ENCODE results near the gene MATCAP1. TPM values are rescaled to one million over a fixed set of nuclear protein-coding genes. Genes with fewer than 3 reads are reported as not detected.
A peak's percentile ranks its signal among the peaks of the same experiment; 100 is the strongest.

MATCAP1 gene
- total RNA-seq, 5 donors from 2014 or later (not counting 1 experiment from before 2014, with no cell fraction given): 11.3 to 16.5 (median 14.8) TPM

DNA sequence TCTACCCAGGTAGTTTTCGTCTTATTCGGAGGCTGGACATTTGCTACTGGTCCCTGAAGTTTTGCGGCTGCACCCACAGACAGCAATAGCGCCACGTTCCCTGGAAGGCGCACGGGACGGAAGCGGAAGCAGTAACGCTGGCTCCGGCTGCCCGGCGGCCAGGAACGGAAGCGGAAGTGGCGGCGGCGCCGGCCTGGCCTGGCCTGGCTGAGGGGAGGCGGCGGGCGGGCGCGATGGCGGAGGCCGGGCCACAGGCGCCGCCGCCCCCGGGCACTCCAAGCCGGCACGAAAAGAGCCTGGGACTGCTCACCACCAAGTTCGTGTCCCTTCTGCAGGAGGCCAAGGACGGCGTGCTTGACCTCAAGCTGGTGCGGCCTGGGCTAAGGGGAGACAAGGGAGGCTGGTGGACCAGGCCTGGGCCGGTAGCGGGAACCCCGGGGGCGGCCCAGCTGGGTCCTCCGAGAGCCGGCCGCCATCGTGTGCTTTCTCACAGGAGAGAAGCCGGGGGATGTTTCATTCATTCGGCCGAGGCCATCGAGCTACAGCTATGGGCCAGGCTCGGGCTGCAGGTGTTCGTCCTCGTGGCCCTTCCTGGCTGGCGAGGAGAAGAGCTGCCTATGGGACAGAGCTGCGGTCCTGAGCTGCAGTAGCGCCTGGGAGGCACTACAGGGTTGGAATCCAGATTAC is 8.4 kb upstream of the MATCAP1 start, which contains the start of gene E2F4:
E2F4 (plus strand) TSS at position 161 of the 687 bp plus-strand sequence; CDS start at position 234, 73 bp downstream.
- peak; percentile 90 to 98 (median 97) for ATAC-seq (replicated peaks in 1 of 4)
- H3K4me3 Mint-ChIP-seq: peak within 1 kb of the TSS; percentile 78 to 91 (median 87)
- CTCF ChIA-PET: interaction anchor here in 1 of 2 donors (0.7 kb wide), 1 partner anchor 289 kb away, joined by 3 read pairs; the partner anchor contains the start of gene ATP6V0D1
- H3K4me1 ChIP-seq (ENCODE audit: control insufficient read depth in 1 of 2, extremely low read depth in 1 of 2, insufficient read depth in 2 of 2, low read length in 2 of 2): peaks cover 5 to 52% of the 10 kb centered on the region in 2 experiments
- H3K27me3 Mint-ChIP-seq: no peaks in the 10 kb centered on the region
- peak; percentile 68 to 93 (median 81) for DNase-seq
- POLR2A ChIA-PET: no interaction called here
- H3K36me3 Mint-ChIP-seq: peaks cover 18% of the 10 kb centered on the region
- peaks cover 8 to 35% of the 10 kb centered on the region in 2 donors for H3K36me3 ChIP-seq (ENCODE audit: control insufficient read depth in 2 of 2, extremely low read depth in 1 of 2, insufficient read depth in 1 of 2, low read length in 1 of 2)
- peak within 1 kb of the TSS; percentile 74 for H3K27ac ChIP-seq (ENCODE audit: low read length)
- peak within 1 kb of the TSS; percentile 88 to 98 for H3K4me3 ChIP-seq (ENCODE audit: control insufficient read depth in 1 of 2, extremely low read depth in 1 of 2, low read length in 1 of 2)
- H3K9me3 Mint-ChIP-seq: no peaks in the 10 kb centered on the region
- peaks cover 0 to 18% of the 10 kb centered on the region in 2 experiments for H3K27me3 ChIP-seq (replicated peaks in 1 of 2; ENCODE audit: control insufficient read depth in 2 of 2, extremely low read depth in 1 of 2, insufficient read depth in 2 of 2, low read length in 1 of 2)
- WGBS (ENCODE audit: insufficient coverage): under 1% methylated on average over 54 of the region's 54 CpGs
- H3K4me1 Mint-ChIP-seq: peaks cover 42 to 53% (median 43%) of the 10 kb centered on the region in 3 donors
- peak within 1 kb of the TSS; percentile 79 to 81 for H3K27ac Mint-ChIP-seq
- no peaks in the 10 kb centered on the region for H3K9me3 ChIP-seq

- Histone ChIP-seq H3K27ac (ENCODE audit: low read length) (peak overlapping the region; percentile 11), H3K4me1 (ENCODE audit: control insufficient read depth in 1 of 2, extremely low read depth in 1 of 2, insufficient read depth in 2 of 2, low read length in 2 of 2) (peaks cover 5 to 47% of the 10 kb centered on the region in 2 experiments), H3K4me3 (ENCODE audit: control insufficient read depth in 1 of 2, extremely low read depth in 1 of 2, low read length in 1 of 2) (peak overlapping the region; percentile 88 to 98), H3K9me3 (no peaks in the 10 kb centered on the region), H3K36me3 (ENCODE audit: control insufficient read depth in 2 of 2, extremely low read depth in 1 of 2, insufficient read depth in 1 of 2, low read length in 1 of 2) (peaks cover 8 to 29% of the 10 kb centered on the region in 2 donors), H3K27me3 (replicated peaks in 1 of 2; ENCODE audit: control insufficient read depth in 2 of 2, extremely low read depth in 1 of 2, insufficient read depth in 2 of 2, low read length in 1 of 2) (peaks cover 0 to 24% of the 10 kb centered on the region in 2 experiments)
- no peak for DNase-seq
- ChIA-PET POLR2A (no interaction called here), CTCF (no interaction called here)
- Mint-ChIP-seq H3K4me3 (peak overlapping the region; percentile 78 to 91 (median 87)), H3K9me3 (no peaks in the 10 kb centered on the region), H3K27ac (peak overlapping the region; percentile 71 to 81), H3K27me3 (no peaks in the 10 kb centered on the region), H3K4me1 (peaks cover 36 to 47% (median 37%) of the 10 kb centered on the region in 3 donors), H3K36me3 (peaks cover 14% of the 10 kb centered on the region)
- peak in 1 of 4 experiments; percentile 55 for ATAC-seq (replicated peaks in 1 of 4)
- WGBS (ENCODE audit: insufficient coverage): 26% methylated on average over 6 of the region's 9 CpGs
Observed at GRCh38 chr16:67191411-67191994, 7.7 kb upstream of the MATCAP1 start.

- Histone ChIP-seq H3K9me3 (no peaks in the 10 kb centered on the region), H3K27ac (ENCODE audit: low read length) (no peak overlapping the region), H3K4me1 (ENCODE audit: control insufficient read depth in 1 of 2, extremely low read depth in 1 of 2, insufficient read depth in 2 of 2, low read length in 2 of 2) (peaks cover 5 to 43% of the 10 kb centered on the region in 2 experiments), H3K27me3 (replicated peaks in 1 of 2; ENCODE audit: control insufficient read depth in 2 of 2, extremely low read depth in 1 of 2, insufficient read depth in 2 of 2, low read length in 1 of 2) (peaks cover 0 to 28% of the 10 kb centered on the region in 2 experiments), H3K36me3 (ENCODE audit: control insufficient read depth in 2 of 2, extremely low read depth in 1 of 2, insufficient read depth in 1 of 2, low read length in 1 of 2) (peaks cover 8 to 21% of the 10 kb centered on the region in 2 donors), H3K4me3 (ENCODE audit: control insufficient read depth in 1 of 2, extremely low read depth in 1 of 2, low read length in 1 of 2) (no peak overlapping the region)
- DNase-seq: no peak
- H3K27me3 Mint-ChIP-seq: no peaks in the 10 kb centered on the region
- H3K27ac Mint-ChIP-seq: peak overlapping the region in 1 of 2 donors; percentile 81
- peaks cover 6% of the 10 kb centered on the region for H3K36me3 Mint-ChIP-seq
- 93% methylated on average over 4 of the region's 13 CpGs for WGBS (ENCODE audit: insufficient coverage)
- POLR2A ChIA-PET: no interaction called here
- no peaks in the 10 kb centered on the region for H3K9me3 Mint-ChIP-seq
- peaks cover 29 to 42% (median 34%) of the 10 kb centered on the region in 3 donors for H3K4me1 Mint-ChIP-seq
- CTCF ChIA-PET: interaction anchor here (0.5 to 0.7 kb wide), 2 partner anchors 23 to 365 kb away, joined by 3 read pairs; no protein-coding TSS in a partner anchor
- H3K4me3 Mint-ChIP-seq: peak overlapping the region in 2 of 3 donors; percentile 87 to 91
- ATAC-seq (replicated peaks in 1 of 4): no peak
Observed at GRCh38 chr16:67190448-67191399, 7.0 kb upstream of the MATCAP1 start.

DNA sequence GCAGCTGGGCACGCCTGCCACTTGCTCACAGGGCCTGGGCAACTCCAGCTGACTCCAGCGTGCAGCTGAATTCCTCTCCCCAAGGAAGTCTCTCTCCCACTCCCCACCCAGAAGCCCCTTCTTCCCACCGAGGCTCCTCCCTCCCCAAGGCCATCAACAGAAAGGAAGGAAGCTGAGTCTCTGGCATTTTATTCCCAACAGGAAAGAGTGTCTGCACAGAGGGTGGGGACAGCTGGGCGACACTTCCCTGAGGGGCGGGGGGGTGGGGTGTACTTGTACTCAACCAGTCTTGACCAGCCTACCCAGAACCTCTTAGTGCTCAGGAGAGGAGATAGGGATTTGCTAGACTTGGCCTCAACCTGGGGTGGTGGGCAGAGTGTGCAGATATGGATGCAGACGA is 6.3 kb upstream of the MATCAP1 start, which contains the start of gene EXOC3L1:
EXOC3L1 (minus strand) TSS at position 96 of the 400 bp plus-strand sequence. CDS start 460 bp downstream, outside the sequence.
- ChIA-PET POLR2A (no interaction called here), CTCF (interaction anchor here (0.5 to 0.7 kb wide), 2 partner anchors 22 to 43 kb away, joined by 3 read pairs; no protein-coding TSS in a partner anchor)
- H3K36me3 ChIP-seq (ENCODE audit: control insufficient read depth in 2 of 2, extremely low read depth in 1 of 2, insufficient read depth in 1 of 2, low read length in 1 of 2): peaks cover 7 to 15% of the 10 kb centered on the region in 2 donors
- Mint-ChIP-seq H3K27ac (no peak within 1 kb of the TSS), H3K4me1 (peaks cover 34 to 42% (median 39%) of the 10 kb centered on the region in 3 donors), H3K9me3 (no peaks in the 10 kb centered on the region), H3K36me3 (peaks cover 3% of the 10 kb centered on the region), H3K27me3 (peaks cover 0 to 6% of the 10 kb centered on the region in 2 donors), H3K4me3 (peak within 1 kb of the TSS in 1 of 3 donors; percentile 87)
- no peak within 1 kb of the TSS for H3K4me3 ChIP-seq (ENCODE audit: control insufficient read depth in 1 of 2, extremely low read depth in 1 of 2, low read length in 1 of 2)
- no peak within 1 kb of the TSS for H3K27ac ChIP-seq (ENCODE audit: low read length)
- peaks cover 5 to 45% of the 10 kb centered on the region in 2 experiments for H3K4me1 ChIP-seq (ENCODE audit: control insufficient read depth in 1 of 2, extremely low read depth in 1 of 2, insufficient read depth in 2 of 2, low read length in 2 of 2)
- ATAC-seq (replicated peaks in 1 of 4) (no peak), DNase-seq (no peak)
- H3K9me3 ChIP-seq: no peaks in the 10 kb centered on the region
- peaks cover 0 to 33% of the 10 kb centered on the region in 2 experiments for H3K27me3 ChIP-seq (replicated peaks in 1 of 2; ENCODE audit: control insufficient read depth in 2 of 2, extremely low read depth in 1 of 2, insufficient read depth in 2 of 2, low read length in 1 of 2)
- WGBS (ENCODE audit: insufficient coverage): 82% methylated on average over 3 of the region's 6 CpGs

- H3K27ac Mint-ChIP-seq: no peak overlapping the region
- 92% methylated on average over 12 of the region's 15 CpGs for WGBS (ENCODE audit: insufficient coverage)
- peaks cover under 1% of the 10 kb centered on the region for H3K36me3 Mint-ChIP-seq
- Histone ChIP-seq H3K4me1 (ENCODE audit: control insufficient read depth in 1 of 2, extremely low read depth in 1 of 2, insufficient read depth in 2 of 2, low read length in 2 of 2) (peaks cover 5 to 40% of the 10 kb centered on the region in 2 experiments), H3K9me3 (no peaks in the 10 kb centered on the region), H3K4me3 (ENCODE audit: control insufficient read depth in 1 of 2, extremely low read depth in 1 of 2, low read length in 1 of 2) (no peak overlapping the region), H3K27me3 (replicated peaks in 1 of 2; ENCODE audit: control insufficient read depth in 2 of 2, extremely low read depth in 1 of 2, insufficient read depth in 2 of 2, low read length in 1 of 2) (peaks cover 0 to 34% of the 10 kb centered on the region in 2 experiments), H3K36me3 (ENCODE audit: control insufficient read depth in 2 of 2, extremely low read depth in 1 of 2, insufficient read depth in 1 of 2, low read length in 1 of 2) (peaks cover 0 to 4% of the 10 kb centered on the region in 2 donors), H3K27ac (ENCODE audit: low read length) (no peak overlapping the region)
- H3K27me3 Mint-ChIP-seq: peaks cover 0 to 6% of the 10 kb centered on the region in 2 donors
- peaks cover 32 to 38% (median 36%) of the 10 kb centered on the region in 3 donors for H3K4me1 Mint-ChIP-seq
- POLR2A ChIA-PET: no interaction called here
- H3K4me3 Mint-ChIP-seq: no peak overlapping the region
- ATAC-seq (replicated peaks in 1 of 4) (no peak), DNase-seq (no peak)
- H3K9me3 Mint-ChIP-seq: no peaks in the 10 kb centered on the region
- CTCF ChIA-PET: no interaction called here
Observed at GRCh38 chr16:67188798-67189197, 5.0 kb upstream of the MATCAP1 start.

All from T-cell (primary cell).